RWPE1 (cell line): ENCODE results near the gene NR6A1.

Source experiments
- CTCF ChIA-PET: fragments of 350-600 bp; sonication (Branson Sonifier 250); formaldehyde crosslinking; extraction: SDS; loops from one replicate; lab custom pipeline; 2021; lab: Yijun Ruan, JAX
- POLR2A ChIA-PET: fragments of 400-600 bp; formaldehyde crosslinking; extraction: SDS; loops from one replicate; lab custom pipeline; 2020; ENCODE audit warnings: antibody characterized with exemption; ENCODE audit not compliant: low non-redundant PET; lab: Yijun Ruan, JAX
- DNase-seq: peaks from one replicate; pipeline ENCODE4 v3.0.0; 2012; ENCODE audit warnings: low spot score
- H3K27ac ChIP-seq: fragments of 450-650 bp; 2 replicates; pipeline ENCODE4 v1.5.1; 2017
- TF ChIP-seq, protein P1 (sequence below): fragments of 450-650 bp; conservative IDR thresholded peaks from 2 replicates; pipeline ENCODE4 v1.5.1; 2017; ENCODE audit warnings: low read depth, mild to moderate bottlenecking

The NR6A1 gene

DNA sequence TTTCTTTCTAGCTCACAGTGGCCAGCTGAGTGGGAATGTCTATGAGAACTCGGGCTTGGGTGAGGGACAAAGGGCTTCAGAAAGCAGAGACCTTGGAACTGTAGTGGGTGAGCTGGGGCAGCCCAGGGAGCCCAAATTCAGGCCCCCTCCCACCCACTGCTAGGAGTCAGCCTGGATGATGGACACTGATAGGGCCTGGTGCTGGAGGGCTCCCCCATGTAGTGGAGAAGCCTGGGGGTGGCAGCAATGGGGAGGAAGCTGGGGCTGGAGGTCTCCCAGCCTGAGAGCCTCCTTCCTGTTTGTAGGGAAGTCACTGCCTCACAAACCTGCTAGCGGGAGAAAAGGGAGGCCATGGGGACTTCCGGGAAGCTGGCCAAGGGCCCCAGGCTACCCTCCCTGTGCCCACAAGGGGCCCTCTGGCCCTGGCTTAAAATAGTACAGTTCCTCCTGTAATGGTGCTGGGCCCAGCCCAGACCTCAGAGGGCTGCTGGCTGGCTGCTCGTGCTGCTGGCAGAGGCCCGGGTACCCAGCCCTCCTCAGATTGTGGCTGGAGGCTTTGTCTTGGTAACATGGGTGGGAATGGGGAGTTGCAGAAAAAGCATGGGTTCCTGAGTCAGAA, 257.6 kb downstream of the NR6A1 start:
- DNase-seq = no peak

DNA sequence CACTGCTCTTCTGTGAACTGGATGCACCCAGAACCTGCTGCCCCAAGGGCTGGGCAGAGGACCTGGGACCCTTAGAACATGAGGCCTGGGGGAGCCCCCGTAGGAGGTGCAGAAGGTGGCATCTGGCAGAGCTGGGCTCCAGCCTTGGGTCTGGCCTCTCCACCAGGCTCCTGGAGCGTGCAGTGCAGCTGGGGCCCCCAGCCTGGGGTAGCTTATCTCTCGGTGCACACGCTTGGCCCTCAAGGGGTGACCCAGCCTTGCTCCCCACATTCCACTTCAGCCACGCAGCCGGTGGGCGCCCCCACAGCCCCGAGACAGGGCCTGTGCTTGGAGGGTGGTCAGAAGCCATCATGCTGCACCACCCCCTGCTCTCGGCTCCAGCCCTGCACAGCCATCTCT, 258.3 kb downstream of the NR6A1 start:
- no peak for DNase-seq
- H3K27ac ChIP-seq = no peak overlapping the region
- TF ChIP-seq, protein P1, sequence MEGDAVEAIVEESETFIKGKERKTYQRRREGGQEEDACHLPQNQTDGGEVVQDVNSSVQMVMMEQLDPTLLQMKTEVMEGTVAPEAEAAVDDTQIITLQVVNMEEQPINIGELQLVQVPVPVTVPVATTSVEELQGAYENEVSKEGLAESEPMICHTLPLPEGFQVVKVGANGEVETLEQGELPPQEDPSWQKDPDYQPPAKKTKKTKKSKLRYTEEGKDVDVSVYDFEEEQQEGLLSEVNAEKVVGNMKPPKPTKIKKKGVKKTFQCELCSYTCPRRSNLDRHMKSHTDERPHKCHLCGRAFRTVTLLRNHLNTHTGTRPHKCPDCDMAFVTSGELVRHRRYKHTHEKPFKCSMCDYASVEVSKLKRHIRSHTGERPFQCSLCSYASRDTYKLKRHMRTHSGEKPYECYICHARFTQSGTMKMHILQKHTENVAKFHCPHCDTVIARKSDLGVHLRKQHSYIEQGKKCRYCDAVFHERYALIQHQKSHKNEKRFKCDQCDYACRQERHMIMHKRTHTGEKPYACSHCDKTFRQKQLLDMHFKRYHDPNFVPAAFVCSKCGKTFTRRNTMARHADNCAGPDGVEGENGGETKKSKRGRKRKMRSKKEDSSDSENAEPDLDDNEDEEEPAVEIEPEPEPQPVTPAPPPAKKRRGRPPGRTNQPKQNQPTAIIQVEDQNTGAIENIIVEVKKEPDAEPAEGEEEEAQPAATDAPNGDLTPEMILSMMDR = no peak
- CTCF ChIA-PET = no interaction called here
- POLR2A ChIA-PET = interaction anchor here (0.7 kb wide), 1 partner anchor 62 kb away, joined by 3 read pairs; no protein-coding TSS in a partner anchor

More for the DNA sequence above, 257.6 kb downstream of the NR6A1 start:
- TF ChIP-seq, protein P1 = no peak
- ChIA-PET POLR2A (no interaction called here), CTCF (no interaction called here)
- H3K27ac ChIP-seq = no peak overlapping the region

DNA sequence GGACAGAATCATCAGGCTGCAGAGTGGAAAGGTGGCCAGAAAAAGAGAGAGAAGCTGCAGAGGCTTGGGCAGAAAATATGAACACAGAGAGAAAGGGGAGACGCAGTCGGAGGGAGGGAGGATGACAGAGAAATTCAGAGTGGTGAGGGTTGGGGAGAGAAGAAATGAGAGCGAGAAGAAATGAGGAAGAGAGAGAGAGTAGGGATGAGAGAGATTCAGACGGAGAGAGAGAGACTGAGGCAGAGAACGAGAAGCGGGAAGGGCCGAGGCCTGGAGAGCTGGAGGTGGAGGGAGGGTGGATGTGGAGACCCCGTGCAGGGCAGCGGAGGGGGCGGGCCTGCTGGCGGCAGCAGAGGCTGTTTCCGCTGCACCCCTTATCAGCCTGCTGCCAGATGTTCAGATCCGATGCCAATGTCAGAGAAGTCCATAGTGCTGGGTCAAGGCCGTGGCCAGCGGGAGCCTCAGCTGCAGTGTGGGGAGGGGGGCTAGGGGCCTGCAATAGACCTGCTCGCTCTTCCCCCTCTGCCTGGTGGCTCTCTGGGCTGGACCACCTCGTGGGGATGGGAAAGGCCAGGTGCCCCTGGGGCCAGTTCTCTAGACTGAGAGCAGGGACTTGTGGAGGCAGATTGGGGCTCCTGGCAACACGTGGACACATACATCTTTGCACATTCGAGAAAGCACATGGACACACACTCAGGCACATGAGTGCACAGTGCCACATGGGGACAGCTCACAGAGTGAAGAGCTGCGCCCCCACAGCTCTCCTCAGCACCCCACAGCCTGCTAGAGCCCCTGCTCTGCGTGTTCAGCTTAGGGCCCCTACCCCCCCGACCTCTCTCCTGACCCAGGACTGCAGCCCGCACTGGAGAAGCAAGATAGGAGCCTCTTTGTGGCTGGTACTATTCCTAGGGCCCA, 259.0 kb downstream of the NR6A1 start:
- H3K27ac ChIP-seq = no peak overlapping the region
- POLR2A ChIA-PET = interaction anchor here (0.7 kb wide), 1 partner anchor 61 kb away, joined by 3 read pairs; no protein-coding TSS in a partner anchor
- TF ChIP-seq, protein P1 = no peak
- CTCF ChIA-PET = no interaction called here
- DNase-seq = no peak

DNA sequence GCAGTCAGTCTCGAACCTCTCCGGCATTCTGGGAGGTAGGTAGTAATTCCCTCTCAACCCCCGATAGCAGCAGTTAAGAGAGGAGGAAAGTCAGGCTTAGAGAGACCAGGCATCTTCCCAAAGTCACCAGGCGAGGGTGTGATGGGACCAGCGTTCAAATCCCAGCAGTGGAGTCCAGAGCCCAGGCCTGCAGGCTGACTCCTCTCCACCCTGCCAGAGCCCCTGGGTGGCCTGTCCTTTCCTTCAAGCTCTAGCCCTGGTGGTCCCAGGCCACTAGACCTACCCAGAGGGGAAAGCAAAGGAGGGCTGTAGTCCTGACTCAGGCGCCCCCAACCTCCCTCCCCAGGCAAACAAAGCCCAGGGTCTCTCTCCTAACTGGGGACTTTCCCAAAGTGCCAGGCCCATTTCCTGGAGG, 259.7 kb downstream of the NR6A1 start:
- POLR2A ChIA-PET = no interaction called here
- DNase-seq = no peak
- CTCF ChIA-PET = no interaction called here
- TF ChIP-seq, protein P1 = no peak
- no peak overlapping the region for H3K27ac ChIP-seq

DNA sequence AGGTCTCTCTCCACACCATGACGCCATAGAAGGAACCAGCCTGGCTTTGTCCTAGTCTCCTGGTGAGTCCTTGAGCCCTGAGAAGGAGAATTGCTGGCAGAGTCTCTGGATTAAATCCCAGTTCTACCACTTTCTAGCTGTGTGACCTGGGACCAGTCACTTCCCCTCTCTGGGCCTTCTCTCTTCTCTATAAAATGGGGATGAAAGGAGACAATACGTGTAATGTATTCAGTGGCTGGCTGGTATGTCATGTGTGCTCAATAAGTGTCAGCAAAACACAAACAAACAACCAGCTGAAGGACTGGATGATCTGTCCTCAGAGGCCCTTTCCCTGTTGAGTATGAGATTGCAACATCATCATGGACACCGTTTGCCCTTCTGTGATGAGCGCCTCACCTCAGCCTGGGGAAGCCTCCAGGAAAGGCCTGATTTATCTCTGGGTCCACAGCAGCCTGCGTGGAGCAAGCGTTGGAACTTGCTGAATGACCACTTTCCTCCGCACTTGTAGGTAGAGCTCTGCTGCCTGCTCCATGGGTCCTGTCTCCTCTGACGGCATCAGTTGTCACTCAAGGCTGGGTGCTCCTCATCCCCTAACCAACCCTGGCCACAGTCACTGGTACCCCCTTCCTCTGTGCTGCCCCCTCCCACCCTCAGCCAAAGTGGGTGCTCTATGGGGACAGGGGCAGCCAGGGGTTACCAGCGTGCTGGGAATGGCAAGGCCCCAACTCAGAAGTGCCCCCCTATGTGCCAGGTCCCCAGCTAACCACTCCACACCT, 260.3 kb downstream of the NR6A1 start:
- ChIA-PET POLR2A (no interaction called here), CTCF (no interaction called here)
- TF ChIP-seq, protein P1 = no peak
- no peak overlapping the region for H3K27ac ChIP-seq
- no peak for DNase-seq

DNA sequence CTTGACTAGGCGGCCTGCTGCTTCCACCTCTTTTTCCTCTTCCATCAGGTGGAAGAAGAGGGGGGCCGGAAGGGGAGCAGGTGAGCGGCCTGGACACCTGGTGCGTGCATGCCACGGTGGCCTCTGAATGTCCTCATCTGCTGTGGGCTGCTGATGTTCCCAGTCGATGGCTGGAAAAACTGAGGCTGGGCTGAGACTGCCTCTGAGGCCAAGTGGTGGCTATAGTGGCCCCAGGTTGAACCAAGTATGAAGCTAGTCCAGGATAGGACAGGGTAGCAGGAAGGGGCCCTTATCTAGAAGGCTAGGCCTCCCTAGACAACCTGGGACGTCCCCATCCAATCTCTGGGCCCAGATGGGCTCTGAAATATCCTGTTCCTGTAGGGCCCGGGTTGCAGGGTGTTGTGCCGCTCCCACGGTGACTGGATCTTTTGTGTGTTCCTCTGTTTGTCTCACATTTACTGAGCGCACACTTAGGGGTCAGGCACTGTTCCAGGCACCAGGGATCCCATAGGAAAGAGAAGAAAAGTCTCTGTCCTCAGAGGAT, 263.2 kb downstream of the NR6A1 start:
- no peak overlapping the region for H3K27ac ChIP-seq
- DNase-seq = no peak
- CTCF ChIA-PET = interaction anchor here (0.6 kb wide), 1 partner anchor 180 kb away, joined by 3 read pairs; no protein-coding TSS in a partner anchor
- TF ChIP-seq, protein P1 = no peak
- POLR2A ChIA-PET = no interaction called here
